Muscle of leg (tissue), 11 donors: ENCODE measurements around the gene NCAM2. TPM values are rescaled to one million over a fixed set of nuclear protein-coding genes. Genes with fewer than 3 reads are reported as not detected.

Source experiments
- DNase-seq: peaks from one replicate; pipeline ENCODE4 v3.0.0; 2013
- H3K27ac ChIP-seq: one replicate; pipeline ENCODE4 v1.5.1; 2013; ENCODE audit warnings: mild to moderate bottlenecking, low read length, control low read depth
- H3K27me3 ChIP-seq: one replicate; pipeline ENCODE4 v1.6.1; 2013; ENCODE audit warnings: low read length; ENCODE audit not compliant: control insufficient read depth, insufficient read depth
- H3K36me3 ChIP-seq: one replicate; pipeline ENCODE4 v1.6.1; 2013; ENCODE audit warnings: low read length; ENCODE audit not compliant: control insufficient read depth, insufficient read depth
- H3K4me1 ChIP-seq: one replicate; pipeline ENCODE4 v1.6.1; 2013; ENCODE audit warnings: low read length; ENCODE audit not compliant: control insufficient read depth, insufficient read depth
- H3K4me3 ChIP-seq: one replicate; pipeline ENCODE4 v1.5.1; 2013; ENCODE audit warnings: low read length, control low read depth
- H3K9me3 ChIP-seq: replicated peaks from 2 replicates; pipeline ENCODE4 v1.6.1; 2013; ENCODE audit warnings: low read depth, low read length; ENCODE audit not compliant: control insufficient read depth
- WGBS: methylation state at CpG from one replicate; pipeline ENCODE4 v1.1.5; 2013; ENCODE audit warnings: missing lambda C conversion rate; ENCODE audit not compliant: insufficient coverage; 5-methylcytosine and 5-hydroxymethylcytosine counted together
- polyA plus RNA-seq, 8 donors: library from polyadenylated mRNA; unstranded; fragments of 120-200 nt; gene quantifications; one replicate each; pipeline versions ENCODE4 v1.2.1 to v1.2.3, GENCODE V29; 2013; ENCODE audit warnings: inconsistent platforms in 1 of 8, low replicate concordance in 1 of 8; ENCODE audit not compliant: insufficient read length in 8 of 8, insufficient read depth in 1 of 8
- total RNA-seq: library from RNA; stranded (reverse); fragments of 120-200 nt; gene quantifications from one replicate; pipeline ENCODE4 v1.2.4, GENCODE V29; 2013

The NCAM2 gene
- total and polyA plus RNA-seq, 9 donors, result 3.5 to 9.3 (median 4.7) TPM

- no peaks in the 10 kb centered on the region for H3K36me3 ChIP-seq
- H3K4me3 ChIP-seq, result no peak overlapping the region
- 60% methylated on average over 1 of the region's 2 CpGs for WGBS
- H3K4me1 ChIP-seq, result no peaks in the 10 kb centered on the region
- peaks cover 23% of the 10 kb centered on the region for H3K9me3 ChIP-seq
- H3K27me3 ChIP-seq, result no peaks in the 10 kb centered on the region
- no peak for DNase-seq
- no peak overlapping the region for H3K27ac ChIP-seq
These were observed 561.3 kb downstream of the NCAM2 start for GRCh38 chr21:21559285-21560045.
